ENCODE data around the gene RXFP4.

- no peak for TF ChIP-seq YY1 (IDR thresholded peaks at IDR 0.05; ENCODE audit: insufficient read depth, insufficient read length)
- TF ChIP-seq SUZ12 (IDR thresholded peaks at IDR 0.05; ENCODE audit: extremely low read depth, insufficient read depth, insufficient read length) = no peak
These were observed 6.4 kb upstream of the RXFP4 start for GRCh38 chr1:155934936-155935590.

All from NT2/D1 (cell line).